Skeletal muscle tissue (tissue), 4 donors: Measurements from ENCODE around the gene ALKBH3. TPM values are rescaled to one million over a fixed set of nuclear protein-coding genes. Genes with fewer than 3 reads are reported as not detected.

Experiments
- H3K27ac ChIP-seq: one replicate; pipeline ENCODE4 v1.7.0; 2013; ENCODE audit warnings: mild to moderate bottlenecking, low read depth, low read length, inconsistent platforms
- H3K27me3 ChIP-seq, 3 donors: one replicate each; pipeline ENCODE4 v1.7.0; 2013; ENCODE audit warnings: low read length in 3 of 3; ENCODE audit not compliant: control insufficient read depth in 3 of 3, insufficient read depth in 3 of 3
- H3K36me3 ChIP-seq, 3 donors: one replicate each; pipeline ENCODE4 v1.7.0; 2013; ENCODE audit warnings: low read length in 3 of 3; ENCODE audit not compliant: control insufficient read depth in 3 of 3, insufficient read depth in 3 of 3
- H3K4me1 ChIP-seq, 3 donors: one replicate each; pipeline ENCODE4 v1.7.0; 2013; ENCODE audit warnings: low read length in 3 of 3, mild to moderate bottlenecking in 3 of 3; ENCODE audit not compliant: control insufficient read depth in 3 of 3, insufficient read depth in 3 of 3
- H3K4me3 ChIP-seq, 3 donors: one replicate each; pipeline ENCODE4 v1.7.0; 2013; ENCODE audit warnings: low read length in 3 of 3
- H3K9ac ChIP-seq, 3 donors: one replicate each; pipeline ENCODE4 v1.7.0; 2013; ENCODE audit warnings: low read length in 3 of 3, mild to moderate bottlenecking in 3 of 3, moderate library complexity in 2 of 3, low read depth in 1 of 3
- H3K9me3 ChIP-seq, 3 donors: one replicate each; pipeline ENCODE4 v1.7.0; 2013; ENCODE audit warnings: low read length in 3 of 3; ENCODE audit not compliant: control insufficient read depth in 3 of 3
- total RNA-seq: library from RNA; depleted of rRNA; stranded (reverse); fragments of >200 nt; gene quantifications from one replicate; pipeline ENCODE4 v1.2.3, GENCODE V29; 2014
- donor health status: Osteomylitis.

The ALKBH3 gene
- total RNA-seq, 1 donor from 2014 or later, result 25.6 TPM

- Histone ChIP-seq H3K9me3 (no peaks in the 10 kb centered on the region), H3K27me3 (no peaks in the 10 kb centered on the region), H3K27ac (peak overlapping the region; percentile 61), H3K9ac (peak overlapping the region in 1 of 3 donors; percentile 9), H3K4me3 (no peak overlapping the region), H3K4me1 (peaks cover 17 to 40% (median 38%) of the 10 kb centered on the region in 3 donors), H3K36me3 (peaks cover 4 to 23% (median 9%) of the 10 kb centered on the region in 3 donors)
Observed at GRCh38 chr11:43919852-43920597, 39.4 kb downstream of the ALKBH3 start.

- H3K27ac ChIP-seq, result peak overlapping the region; percentile 61
- H3K4me1 ChIP-seq, result peaks cover 17 to 42% (median 41%) of the 10 kb centered on the region in 3 donors
- peaks cover 4 to 23% (median 9%) of the 10 kb centered on the region in 3 donors for H3K36me3 ChIP-seq
- no peaks in the 10 kb centered on the region for H3K9me3 ChIP-seq
- H3K4me3 ChIP-seq, result no peak overlapping the region
- no peak overlapping the region for H3K9ac ChIP-seq
- H3K27me3 ChIP-seq, result no peaks in the 10 kb centered on the region
Observed at GRCh38 chr11:43920598-43921419, 40.2 kb downstream of the ALKBH3 start.

GRCh38 chr11:43921561-43922294, 41.1 kb downstream of the ALKBH3 start:
- peak overlapping the region; percentile 61 for H3K27ac ChIP-seq
- H3K9ac ChIP-seq, result peak overlapping the region in 1 of 3 donors; percentile 17
- peaks cover 17 to 42% (median 41%) of the 10 kb centered on the region in 3 donors for H3K4me1 ChIP-seq
- no peaks in the 10 kb centered on the region for H3K27me3 ChIP-seq
- H3K9me3 ChIP-seq, result no peaks in the 10 kb centered on the region
- peaks cover 4 to 21% (median 7%) of the 10 kb centered on the region in 3 donors for H3K36me3 ChIP-seq
- H3K4me3 ChIP-seq, result no peak overlapping the region

GRCh38 chr11:43922295-43922648, 41.6 kb downstream of the ALKBH3 start:
- H3K36me3 ChIP-seq, result peaks cover 4 to 20% (median 7%) of the 10 kb centered on the region in 3 donors
- no peaks in the 10 kb centered on the region for H3K9me3 ChIP-seq
- H3K27me3 ChIP-seq, result no peaks in the 10 kb centered on the region
- no peak overlapping the region for H3K9ac ChIP-seq
- H3K27ac ChIP-seq, result no peak overlapping the region
- peaks cover 17 to 42% (median 41%) of the 10 kb centered on the region in 3 donors for H3K4me1 ChIP-seq
- H3K4me3 ChIP-seq, result no peak overlapping the region

GRCh38 chr11:43922744-43923405, 42.2 kb downstream of the ALKBH3 start:
- Histone ChIP-seq H3K9me3 (no peaks in the 10 kb centered on the region), H3K4me3 (no peak overlapping the region), H3K9ac (no peak overlapping the region), H3K4me1 (peaks cover 17 to 42% (median 41%) of the 10 kb centered on the region in 3 donors), H3K36me3 (peaks cover 4 to 18% (median 7%) of the 10 kb centered on the region in 3 donors), H3K27me3 (no peaks in the 10 kb centered on the region), H3K27ac (peak overlapping the region; percentile 66)

GRCh38 chr11:43923406-43924111, 42.9 kb downstream of the ALKBH3 start:
- Histone ChIP-seq H3K9ac (peak overlapping the region in 1 of 3 donors; percentile 28), H3K4me1 (peaks cover 17 to 41% (median 36%) of the 10 kb centered on the region in 3 donors), H3K4me3 (no peak overlapping the region)

GRCh38 chr11:43924112-43924855, 43.7 kb downstream of the ALKBH3 start:
- Histone ChIP-seq H3K36me3 (peaks cover 4 to 11% (median 7%) of the 10 kb centered on the region in 3 donors), H3K4me3 (no peak overlapping the region), H3K9ac (no peak overlapping the region), H3K27ac (peak overlapping the region; percentile 66), H3K9me3 (no peaks in the 10 kb centered on the region), H3K4me1 (peaks cover 13 to 36% (median 29%) of the 10 kb centered on the region in 3 donors), H3K27me3 (no peaks in the 10 kb centered on the region)

More at GRCh38 chr11:43923406-43924111, 42.9 kb downstream of the ALKBH3 start:
- Histone ChIP-seq H3K9me3 (no peaks in the 10 kb centered on the region), H3K27ac (peak overlapping the region; percentile 66), H3K36me3 (peaks cover 4 to 17% (median 7%) of the 10 kb centered on the region in 3 donors), H3K27me3 (no peaks in the 10 kb centered on the region)

- H3K27ac ChIP-seq, result no peak overlapping the region
- no peaks in the 10 kb centered on the region for H3K27me3 ChIP-seq
- H3K4me1 ChIP-seq, result peaks cover 13 to 29% (median 23%) of the 10 kb centered on the region in 3 donors
- H3K4me3 ChIP-seq, result no peak overlapping the region
- H3K9me3 ChIP-seq, result no peaks in the 10 kb centered on the region
- H3K36me3 ChIP-seq, result peaks cover 0 to 4% (median 3%) of the 10 kb centered on the region in 3 donors
- peak overlapping the region in 1 of 3 donors; percentile 16 for H3K9ac ChIP-seq
Observed at GRCh38 chr11:43925063-43925931, 44.7 kb downstream of the ALKBH3 start.
